Measurements from ENCODE around the gene PRR20A.

DNA sequence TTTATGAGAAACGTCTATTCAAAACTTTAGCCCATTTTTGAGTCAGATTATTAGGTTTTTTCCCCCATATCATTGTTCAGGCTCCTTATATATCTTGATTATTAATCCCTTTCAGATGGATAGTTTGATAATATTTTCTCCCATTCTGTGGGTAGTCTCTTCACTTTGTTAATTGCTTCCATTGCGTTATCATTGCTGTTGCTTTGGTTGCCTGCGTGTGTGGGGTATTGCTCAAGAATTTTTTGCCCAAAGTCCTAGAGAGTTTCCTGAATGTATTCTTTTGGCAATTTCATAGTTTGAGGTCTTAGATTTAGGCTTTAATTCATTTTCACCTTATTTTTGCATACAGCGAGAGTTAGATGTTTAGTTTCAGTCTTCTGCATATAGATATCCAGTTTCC lies 25.8 kb upstream of the PRR20A start:
- TF ChIP-seq POLR2AphosphoS5 (IDR thresholded peaks at IDR 0.05) = no peak
- TF ChIP-seq, protein P1, sequence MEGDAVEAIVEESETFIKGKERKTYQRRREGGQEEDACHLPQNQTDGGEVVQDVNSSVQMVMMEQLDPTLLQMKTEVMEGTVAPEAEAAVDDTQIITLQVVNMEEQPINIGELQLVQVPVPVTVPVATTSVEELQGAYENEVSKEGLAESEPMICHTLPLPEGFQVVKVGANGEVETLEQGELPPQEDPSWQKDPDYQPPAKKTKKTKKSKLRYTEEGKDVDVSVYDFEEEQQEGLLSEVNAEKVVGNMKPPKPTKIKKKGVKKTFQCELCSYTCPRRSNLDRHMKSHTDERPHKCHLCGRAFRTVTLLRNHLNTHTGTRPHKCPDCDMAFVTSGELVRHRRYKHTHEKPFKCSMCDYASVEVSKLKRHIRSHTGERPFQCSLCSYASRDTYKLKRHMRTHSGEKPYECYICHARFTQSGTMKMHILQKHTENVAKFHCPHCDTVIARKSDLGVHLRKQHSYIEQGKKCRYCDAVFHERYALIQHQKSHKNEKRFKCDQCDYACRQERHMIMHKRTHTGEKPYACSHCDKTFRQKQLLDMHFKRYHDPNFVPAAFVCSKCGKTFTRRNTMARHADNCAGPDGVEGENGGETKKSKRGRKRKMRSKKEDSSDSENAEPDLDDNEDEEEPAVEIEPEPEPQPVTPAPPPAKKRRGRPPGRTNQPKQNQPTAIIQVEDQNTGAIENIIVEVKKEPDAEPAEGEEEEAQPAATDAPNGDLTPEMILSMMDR (IDR thresholded peaks at IDR 0.05) = no peak
- TF ChIP-seq POLR2A (IDR thresholded peaks at IDR 0.05) = no peak
- TF ChIP-seq EP300 (IDR thresholded peaks at IDR 0.05) = no peak

All from upper lobe of left lung (tissue), 4 donors.